OCI-LY7 (cell line): ENCODE measurements around the gene NTN4. TPM values are rescaled to one million over a fixed set of nuclear protein-coding genes. Genes with fewer than 3 reads are reported as not detected.

Experiments used
- BruUV-seq: library from RNA; stranded (reverse); fragments of 400-500 nt; replicated peaks from 2 replicates; lab custom pipeline; 2021; lab: Mats Ljungman, UMichigan
- CTCF ChIA-PET: fragments of 300-600 bp; sonication (Branson Sonifier 250); formaldehyde crosslinking; loops from one replicate; lab custom pipeline; 2022; ENCODE audit warnings: antibody characterized with exemption; ENCODE audit not compliant: unreplicated experiment; lab: Charles Lee
- POLR2A ChIA-PET: fragments of 300-600 bp; sonication (Branson Sonifier 250); formaldehyde crosslinking; loops from one replicate; lab custom pipeline; 2022; ENCODE audit warnings: antibody characterized with exemption; lab: Charles Lee
- DNase-seq: peaks from one replicate; pipeline ENCODE4 v3.0.0-alpha.2; 2015; ENCODE audit warnings: low spot score
- H2AFZ ChIP-seq: fragments of 200-600 bp; sonication (generic), shearing (Covaris generic); 2 replicates; pipeline ENCODE4 v1.6.1; 2014; ENCODE audit warnings: mild to moderate bottlenecking, antibody characterized with exemption, low read length, moderate library complexity
- H3K27ac ChIP-seq: fragments of 200-600 bp; sonication (generic); 2 replicates; pipeline ENCODE4 v1.5.1; 2014; ENCODE audit warnings: mixed run types, low read depth, mild to moderate bottlenecking, moderate library complexity, low read length, inconsistent platforms; ENCODE audit not compliant: poor library complexity, severe bottlenecking
- H3K36me3 ChIP-seq: fragments of 200-600 bp; sonication (generic); 2 replicates; pipeline ENCODE4 v1.6.1; 2014; ENCODE audit warnings: mild to moderate bottlenecking, antibody characterized with exemption, low read length, moderate library complexity, mixed read lengths; ENCODE audit not compliant: insufficient read depth
- H3K4me1 ChIP-seq: fragments of 200-600 bp; sonication (generic); 2 replicates; pipeline ENCODE4 v1.5.1; 2014; ENCODE audit warnings: mild to moderate bottlenecking, low read length; ENCODE audit not compliant: insufficient read depth, poor library complexity, severe bottlenecking
- H3K4me2 ChIP-seq: fragments of 200-600 bp; sonication (generic); 2 replicates; pipeline ENCODE4 v1.6.1; 2014; ENCODE audit warnings: mild to moderate bottlenecking, low read length
- H3K4me3 ChIP-seq: fragments of 200-600 bp; sonication (generic); 2 replicates; pipeline ENCODE4 v1.5.1; 2014; ENCODE audit warnings: mild to moderate bottlenecking, low read depth, low read length; ENCODE audit not compliant: poor library complexity, severe bottlenecking
- H3K79me2 ChIP-seq: fragments of 200-600 bp; sonication (generic); 2 replicates; pipeline ENCODE4 v1.6.1; 2016; ENCODE audit warnings: low read depth, mild to moderate bottlenecking, low read length, moderate library complexity, mixed read lengths; ENCODE audit not compliant: insufficient read depth
- H3K9me2 ChIP-seq: fragments of 200-600 bp; sonication (generic); 2 replicates; pipeline ENCODE4 v1.6.1; 2016; ENCODE audit warnings: mild to moderate bottlenecking, low read length, mixed read lengths; ENCODE audit not compliant: insufficient read depth
- H3K9me3 ChIP-seq: fragments of 200-600 bp; sonication (generic); 2 replicates; pipeline ENCODE4 v1.6.1; 2014; ENCODE audit warnings: mild to moderate bottlenecking, mixed run types, low read length, mixed read lengths
- H4K20me1 ChIP-seq: fragments of 200-600 bp; sonication (generic); 2 replicates; pipeline ENCODE4 v1.6.1; 2014; ENCODE audit warnings: mild to moderate bottlenecking, antibody characterized with exemption, low read length, moderate library complexity, mixed read lengths; ENCODE audit not compliant: insufficient read depth
- EZH2phosphoT487 ChIP-seq: fragments of 200-600 bp; sonication (generic); IDR thresholded peaks from 2 replicates; pipeline ENCODE4 v1.6.1; 2018; ENCODE audit warnings: low read depth, borderline replicate concordance, mild to moderate bottlenecking, mixed run types, antibody characterized with exemption, low read length, moderate library complexity, mixed read lengths
- intact Hi-C: fragments of 100-400 bp; cut with micrococcal nuclease; formaldehyde crosslinking; loops from one replicate; pipeline ENCODE4 v1.10.0; 2022; ENCODE audit not compliant: unreplicated experiment
- total RNA-seq, 2 experiments: library from RNA; depleted of rRNA in 1 of 2; stranded (reverse); fragments of >200 nt in 1 of 2; shearing (Covaris generic) in 1 of 2; gene quantifications; 2 replicates each; pipeline ENCODE4 v1.2.3, GENCODE V29; 2014 to 2022
- TF ChIP-seq, protein P1 (sequence below): fragments of 200-600 bp; sonication (generic); conservative IDR thresholded peaks from 2 replicates; pipeline ENCODE4 v1.5.1; 2014; ENCODE audit warnings: mild to moderate bottlenecking, antibody characterized with exemption, low read length, moderate library complexity, mixed read lengths

NTN4 gene
- total RNA-seq, 2 experiments from 2014 or later = not detected

DNA sequence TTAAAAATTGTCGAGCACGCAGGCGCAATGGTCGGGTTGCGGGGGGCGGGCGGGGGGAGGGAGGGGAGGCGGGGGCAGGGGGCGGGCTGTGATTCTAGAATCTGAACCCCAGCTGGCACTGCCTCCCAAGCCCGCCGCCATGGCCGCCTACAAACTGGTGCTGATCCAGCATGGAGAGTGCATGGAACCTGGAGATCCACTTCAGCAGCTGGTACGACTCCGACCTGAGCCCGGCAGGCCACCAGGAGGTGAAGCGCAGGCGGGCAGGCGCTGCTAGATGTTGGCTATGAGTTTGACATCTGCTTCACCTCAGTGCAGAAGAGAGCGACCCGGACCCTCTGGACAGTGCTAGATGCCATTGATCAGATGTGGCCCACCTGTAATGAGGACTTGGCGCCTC is 118.4 kb downstream of the NTN4 start:
- Histone ChIP-seq H3K27ac (no peak overlapping the region), H3K4me3 (no peak overlapping the region), H3K36me3 (no peaks in the 10 kb centered on the region), H3K79me2 (no peaks in the 10 kb centered on the region), H3K4me1 (no peaks in the 10 kb centered on the region), H3K4me2 (no peak overlapping the region), H4K20me1 (no peaks in the 10 kb centered on the region), H3K9me3 (no peaks in the 10 kb centered on the region), H2AFZ (no peak overlapping the region), H3K9me2 (no peaks in the 10 kb centered on the region)
- DNase-seq = no peak
- BruUV-seq = no TSS peak
- no peak for TF ChIP-seq EZH2phosphoT487
- TF ChIP-seq, protein P1, sequence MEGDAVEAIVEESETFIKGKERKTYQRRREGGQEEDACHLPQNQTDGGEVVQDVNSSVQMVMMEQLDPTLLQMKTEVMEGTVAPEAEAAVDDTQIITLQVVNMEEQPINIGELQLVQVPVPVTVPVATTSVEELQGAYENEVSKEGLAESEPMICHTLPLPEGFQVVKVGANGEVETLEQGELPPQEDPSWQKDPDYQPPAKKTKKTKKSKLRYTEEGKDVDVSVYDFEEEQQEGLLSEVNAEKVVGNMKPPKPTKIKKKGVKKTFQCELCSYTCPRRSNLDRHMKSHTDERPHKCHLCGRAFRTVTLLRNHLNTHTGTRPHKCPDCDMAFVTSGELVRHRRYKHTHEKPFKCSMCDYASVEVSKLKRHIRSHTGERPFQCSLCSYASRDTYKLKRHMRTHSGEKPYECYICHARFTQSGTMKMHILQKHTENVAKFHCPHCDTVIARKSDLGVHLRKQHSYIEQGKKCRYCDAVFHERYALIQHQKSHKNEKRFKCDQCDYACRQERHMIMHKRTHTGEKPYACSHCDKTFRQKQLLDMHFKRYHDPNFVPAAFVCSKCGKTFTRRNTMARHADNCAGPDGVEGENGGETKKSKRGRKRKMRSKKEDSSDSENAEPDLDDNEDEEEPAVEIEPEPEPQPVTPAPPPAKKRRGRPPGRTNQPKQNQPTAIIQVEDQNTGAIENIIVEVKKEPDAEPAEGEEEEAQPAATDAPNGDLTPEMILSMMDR = no peak
- ChIA-PET POLR2A (no interaction called here), CTCF (no interaction called here)
- intact Hi-C loops = no loop called here

DNA sequence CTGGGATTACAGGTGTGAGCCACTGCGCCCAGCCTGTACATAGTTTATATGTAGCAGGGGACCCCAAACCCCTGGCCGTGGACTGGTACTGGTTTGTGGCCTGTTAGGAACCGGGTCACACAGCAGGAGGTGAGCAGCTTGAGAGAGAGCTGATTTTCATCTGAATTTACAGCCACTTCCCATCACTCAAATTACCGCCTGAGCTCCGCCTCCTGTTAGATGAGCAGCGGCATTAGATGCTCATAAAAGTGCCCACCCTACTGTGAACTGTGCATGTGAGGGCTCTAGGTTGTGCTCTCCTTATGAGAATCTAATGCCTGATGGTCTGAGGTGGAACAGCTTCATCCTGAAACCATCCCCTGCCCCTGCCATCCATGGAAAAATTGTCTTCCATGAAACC is 119.3 kb downstream of the NTN4 start:
- no peak overlapping the region for H3K4me3 ChIP-seq
- intact Hi-C loops = no loop called here
- no peaks in the 10 kb centered on the region for H3K9me2 ChIP-seq
- ChIA-PET POLR2A (interaction anchor here (0.6 kb wide), 1 partner anchor 10 kb away, joined by 3 read pairs; no protein-coding TSS in a partner anchor), CTCF (no interaction called here)
- H2AFZ ChIP-seq = no peak overlapping the region
- H3K27ac ChIP-seq = no peak overlapping the region
- no peaks in the 10 kb centered on the region for H4K20me1 ChIP-seq
- no peaks in the 10 kb centered on the region for H3K36me3 ChIP-seq
- no peaks in the 10 kb centered on the region for H3K4me1 ChIP-seq
- no peak overlapping the region for H3K4me2 ChIP-seq
- H3K79me2 ChIP-seq = no peaks in the 10 kb centered on the region
- no TSS peak for BruUV-seq
- no peak for DNase-seq
- TF ChIP-seq, protein P1 = no peak
- no peaks in the 10 kb centered on the region for H3K9me3 ChIP-seq

DNA sequence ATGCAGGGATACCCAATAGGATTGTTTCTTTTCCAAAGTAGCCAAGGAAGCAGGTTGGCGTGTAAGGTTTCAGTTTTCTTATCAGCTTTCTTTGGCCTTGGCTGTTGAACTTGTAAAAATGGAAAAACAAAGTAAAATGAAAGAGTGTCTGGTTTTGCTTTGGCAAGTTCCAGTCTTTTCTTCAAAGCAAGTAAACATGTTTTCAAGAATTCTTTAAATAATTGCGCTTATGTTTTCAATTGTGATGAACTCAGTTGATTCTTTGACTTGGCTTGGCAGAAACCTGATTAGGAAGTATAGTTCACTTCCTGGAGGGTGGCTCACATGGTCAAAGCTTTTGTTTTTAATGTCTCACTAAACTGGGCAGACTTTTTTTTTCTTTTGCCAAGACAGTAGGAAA is 127.0 kb downstream of the NTN4 start:
- no peaks in the 10 kb centered on the region for H3K9me2 ChIP-seq
- no peak overlapping the region for H3K4me2 ChIP-seq
- ChIA-PET POLR2A (no interaction called here), CTCF (no interaction called here)
- DNase-seq = no peak
- H3K4me3 ChIP-seq = no peak overlapping the region
- intact Hi-C loops = no loop called here
- BruUV-seq = no TSS peak
- TF ChIP-seq, protein P1 = no peak
- H3K27ac ChIP-seq = no peak overlapping the region
- H3K36me3 ChIP-seq = no peaks in the 10 kb centered on the region
- no peaks in the 10 kb centered on the region for H4K20me1 ChIP-seq
- no peak overlapping the region for H2AFZ ChIP-seq
- H3K79me2 ChIP-seq = no peaks in the 10 kb centered on the region
- no peaks in the 10 kb centered on the region for H3K9me3 ChIP-seq
- no peaks in the 10 kb centered on the region for H3K4me1 ChIP-seq
